GM23248 (cell line): ENCODE data around the gene AEBP1. TPM values are rescaled to one million over a fixed set of nuclear protein-coding genes. Genes with fewer than 3 reads are reported as not detected.

Source experiments
- DNase-seq: peaks from one replicate; pipeline ENCODE4 v3.0.0-alpha.2; 2015
- H2AFZ ChIP-seq: fragments of 200-600 bp; sonication (generic); 2 replicates; pipeline ENCODE4 v1.6.1; 2016; ENCODE audit warnings: antibody characterized with exemption
- H3F3A ChIP-seq: fragments of 200-600 bp; sonication (generic); 2 replicates; pipeline ENCODE4 v1.6.1; 2016; ENCODE audit warnings: mild to moderate bottlenecking, antibody characterized with exemption, mixed run types; ENCODE audit not compliant: insufficient read depth
- H3K27ac ChIP-seq: fragments of 200-600 bp; sonication (generic); 2 replicates; pipeline ENCODE4 v1.5.1; 2016; ENCODE audit warnings: mild to moderate bottlenecking
- H3K27me3 ChIP-seq: fragments of 200-600 bp; sonication (generic); replicated peaks from 2 replicates; pipeline ENCODE4 v1.6.1; 2016; ENCODE audit warnings: mild to moderate bottlenecking; ENCODE audit not compliant: insufficient read depth
- H3K36me3 ChIP-seq: fragments of 200-600 bp; sonication (generic); 2 replicates; pipeline ENCODE4 v1.6.1; 2016; ENCODE audit warnings: low read depth, mild to moderate bottlenecking
- H3K4me1 ChIP-seq: fragments of 200-600 bp; sonication (generic); 2 replicates; pipeline ENCODE4 v1.6.1; 2016; ENCODE audit warnings: mild to moderate bottlenecking; ENCODE audit not compliant: insufficient read depth
- H3K4me2 ChIP-seq: fragments of 200-600 bp; sonication (generic); one replicate; pipeline ENCODE4 v1.6.1; 2016; ENCODE audit warnings: mild to moderate bottlenecking; ENCODE audit not compliant: unreplicated experiment
- H3K4me3 ChIP-seq: fragments of 200-600 bp; sonication (generic); 2 replicates; pipeline ENCODE4 v1.5.1; 2016; ENCODE audit warnings: mild to moderate bottlenecking
- H3K79me2 ChIP-seq: fragments of 200-600 bp; sonication (generic); 2 replicates; pipeline ENCODE4 v1.6.1; 2016; ENCODE audit warnings: mild to moderate bottlenecking; ENCODE audit not compliant: insufficient read depth
- H3K9ac ChIP-seq: fragments of 200-600 bp; sonication (generic); 2 replicates; pipeline ENCODE4 v1.6.1; 2016; ENCODE audit warnings: mild to moderate bottlenecking
- H3K9me2 ChIP-seq: fragments of 200-600 bp; sonication (generic); 2 replicates; pipeline ENCODE4 v1.6.1; 2016; ENCODE audit warnings: mixed run types, mild to moderate bottlenecking, moderate library complexity; ENCODE audit not compliant: insufficient read depth
- H3K9me3 ChIP-seq: fragments of 200-600 bp; sonication (generic); one replicate; pipeline ENCODE4 v1.6.1; 2017; ENCODE audit warnings: low read depth
- H4K20me1 ChIP-seq: fragments of 200-600 bp; sonication (generic); 2 replicates; pipeline ENCODE4 v1.6.0; 2016; ENCODE audit not compliant: insufficient read depth
- EZH2 ChIP-seq: fragments of 200-600 bp; sonication (generic); IDR thresholded peaks from 2 replicates; pipeline ENCODE4 v1.6.1; 2018; ENCODE audit warnings: antibody characterized with exemption, mild to moderate bottlenecking; ENCODE audit not compliant: insufficient read depth, poor library complexity, severe bottlenecking
- EZH2phosphoT487 ChIP-seq: fragments of 200-600 bp; sonication (generic); IDR thresholded peaks from 2 replicates; pipeline ENCODE4 v1.6.1; 2018; ENCODE audit warnings: antibody characterized with exemption, moderate library complexity, mild to moderate bottlenecking, low read depth; ENCODE audit not compliant: insufficient read depth
- WGBS, 2 experiments: methylation state at CpG; one replicate each; pipeline ENCODE4 v1.1.6; 2015 to 2017; ENCODE audit warnings: low lambda C conversion rate in 2 of 2, low coverage in 1 of 2; ENCODE audit errors: missing lambda C conversion rate in 2 of 2; 5-methylcytosine and 5-hydroxymethylcytosine counted together
- in situ Hi-C: fragments of 300-500 bp; cut with MboI; formaldehyde crosslinking; loops from 2 replicates; pipeline ENCODE4 v1.15.0; 2020
- polyA plus RNA-seq: library from polyadenylated mRNA; unstranded; fragments of >200 nt; fragmentation: Nextera tagmentation; extraction: Ambion mirVana; gene quantifications from 2 replicates; pipeline ENCODE4 v1.2.1, GENCODE V29; 2016
- total RNA-seq: library from RNA; depleted of rRNA; stranded (reverse); fragments of >200 nt; shearing (Covaris generic); gene quantifications from 2 replicates; pipeline ENCODE4 v1.2.3, GENCODE V29; 2014

The AEBP1 gene
- total and polyA plus RNA-seq, 2 experiments from 2014 or later, result 46.6 to 53.0 TPM

DNA sequence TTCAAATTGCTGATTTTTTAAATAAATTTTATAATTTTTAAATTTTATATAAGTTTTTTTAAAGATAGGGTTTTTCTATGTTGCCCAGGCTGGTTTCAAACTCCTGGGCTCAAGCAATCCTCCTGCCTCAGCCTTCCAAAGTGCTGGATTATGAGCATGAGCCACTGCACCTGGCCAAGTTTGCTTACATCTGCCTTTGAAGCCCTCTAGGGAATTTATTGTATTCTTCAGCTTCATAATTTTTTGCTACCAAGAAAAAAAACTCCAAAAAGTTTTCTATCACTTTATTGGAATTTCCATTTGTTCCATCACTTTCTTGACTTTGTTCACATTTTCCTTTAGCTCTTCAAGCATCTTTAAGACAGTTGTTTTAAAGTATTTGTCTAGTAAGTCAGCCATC is 23.0 kb downstream of the AEBP1 start:
- H4K20me1 ChIP-seq, result no peaks in the 10 kb centered on the region
- H3K4me3 ChIP-seq, result no peak overlapping the region

DNA sequence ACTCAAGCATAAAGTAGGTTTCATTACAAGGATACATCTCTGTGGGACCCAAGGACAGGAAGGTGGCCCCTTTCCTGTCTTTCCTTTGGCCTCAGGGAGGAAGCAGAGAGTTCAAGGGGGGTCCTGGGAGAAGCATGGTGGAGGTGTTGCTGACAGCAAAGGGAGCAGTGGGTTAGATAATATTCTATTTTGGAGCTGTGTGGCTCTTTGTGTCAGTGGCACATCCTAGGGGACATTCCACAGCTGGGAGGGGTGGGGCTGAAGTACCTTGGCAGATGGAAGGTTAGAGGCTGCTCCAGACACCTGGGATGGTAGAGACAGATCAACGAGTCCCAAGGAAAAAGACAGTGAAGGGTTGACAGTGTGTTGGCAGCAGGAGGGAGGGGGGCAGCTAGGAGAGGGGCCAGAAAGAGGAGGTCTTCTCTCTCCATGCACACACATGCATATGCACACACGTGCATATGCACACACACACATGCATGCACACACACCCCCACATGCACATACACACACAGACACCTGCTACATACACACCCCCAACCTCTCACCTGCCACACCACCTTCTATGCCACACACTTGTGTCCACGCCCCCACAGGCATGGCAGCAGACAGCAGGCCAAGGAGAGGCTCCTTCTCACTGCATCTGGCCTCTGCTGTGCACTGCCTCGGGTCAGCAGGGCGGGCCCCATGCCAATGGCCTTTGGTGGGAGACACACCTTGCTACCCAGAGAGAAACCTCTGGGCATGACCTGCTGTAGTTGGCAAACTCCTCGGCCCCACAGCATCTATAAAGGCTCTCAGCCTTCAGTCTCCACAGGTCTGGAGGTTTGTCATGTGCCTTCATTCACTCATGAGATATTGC is 24.8 kb downstream of the AEBP1 start:
- WGBS, 2 experiments, result 44 to 48% methylated on average over 5 to 6 of the region's 6 CpGs

More for the DNA sequence above, 23.0 kb downstream of the AEBP1 start:
- no peaks in the 10 kb centered on the region for H3K36me3 ChIP-seq
- H3K9ac ChIP-seq, result no peak overlapping the region
- H3K27me3 ChIP-seq, result no peaks in the 10 kb centered on the region
- H2AFZ ChIP-seq, result no peak overlapping the region
- no peaks in the 10 kb centered on the region for H3K9me3 ChIP-seq
- no peak overlapping the region for H3K4me2 ChIP-seq
- no peaks in the 10 kb centered on the region for H3K9me2 ChIP-seq
- DNase-seq, result no peak
- no peak overlapping the region for H3K27ac ChIP-seq
- peaks cover 8% of the 10 kb centered on the region for H3K79me2 ChIP-seq
- no peak for TF ChIP-seq EZH2phosphoT487
- no peak for TF ChIP-seq EZH2
- in situ Hi-C loops, result no loop called here
- no peaks in the 10 kb centered on the region for H3F3A ChIP-seq
- H3K4me1 ChIP-seq, result peaks cover 13% of the 10 kb centered on the region

GRCh38 chr7:44131173-44132029 is 27.3 kb downstream of the AEBP1 start:
- no peaks in the 10 kb centered on the region for H4K20me1 ChIP-seq
- H3K4me3 ChIP-seq, result no peak overlapping the region
- H3K9ac ChIP-seq, result no peak overlapping the region
- TF ChIP-seq EZH2 (no peak), EZH2phosphoT487 (no peak)
- H3K27me3 ChIP-seq, result no peaks in the 10 kb centered on the region
- no peaks in the 10 kb centered on the region for H3K79me2 ChIP-seq
- in situ Hi-C loops, result no loop called here
- 75 to 79% methylated on average over 11 to 12 of the region's 12 CpGs for WGBS, 2 experiments
- no peak overlapping the region for H3K4me2 ChIP-seq
- H2AFZ ChIP-seq, result 0 out of 2 replicates have a peak overlapping the region, but pooled peaks have one; percentile 3
- no peaks in the 10 kb centered on the region for H3F3A ChIP-seq
- peaks cover 10% of the 10 kb centered on the region; the same call in 1 of the 2 replicates for H3K4me1 ChIP-seq
- DNase-seq, result peak; percentile 21
- no peaks in the 10 kb centered on the region for H3K36me3 ChIP-seq
- H3K9me2 ChIP-seq, result no peaks in the 10 kb centered on the region
- no peak overlapping the region for H3K27ac ChIP-seq
- no peaks in the 10 kb centered on the region for H3K9me3 ChIP-seq

More for the DNA sequence above, 24.8 kb downstream of the AEBP1 start:
- H3K9me2 ChIP-seq, result no peaks in the 10 kb centered on the region
- no peak overlapping the region for H3K27ac ChIP-seq
- H3F3A ChIP-seq, result no peaks in the 10 kb centered on the region
- in situ Hi-C loops, result no loop called here
- H3K79me2 ChIP-seq, result no peaks in the 10 kb centered on the region
- peaks cover 10% of the 10 kb centered on the region; the same call in 1 of the 2 replicates for H3K4me1 ChIP-seq
- no peak overlapping the region for H3K9ac ChIP-seq
- H3K36me3 ChIP-seq, result no peaks in the 10 kb centered on the region
- TF ChIP-seq EZH2phosphoT487, result no peak
- no peak overlapping the region for H3K4me2 ChIP-seq
- no peak overlapping the region for H2AFZ ChIP-seq
- DNase-seq, result no peak
- no peaks in the 10 kb centered on the region for H3K9me3 ChIP-seq
- no peaks in the 10 kb centered on the region for H4K20me1 ChIP-seq
- no peak overlapping the region for H3K4me3 ChIP-seq
- no peaks in the 10 kb centered on the region for H3K27me3 ChIP-seq

GRCh38 chr7:44132039-44132438 is 27.9 kb downstream of the AEBP1 start:
- TF ChIP-seq EZH2phosphoT487, result no peak
- no peak for TF ChIP-seq EZH2
- peak; percentile 29 for DNase-seq

More at GRCh38 chr7:44132039-44132438, 27.9 kb downstream of the AEBP1 start:
- Histone ChIP-seq H3K4me2 (peak overlapping the region; percentile 42), H3K9ac (no peak overlapping the region), H3K9me3 (no peaks in the 10 kb centered on the region), H3K27ac (no peak overlapping the region), H3K36me3 (no peaks in the 10 kb centered on the region), H3K4me1 (peaks cover 10% of the 10 kb centered on the region; the same call in 1 of the 2 replicates), H3F3A (no peaks in the 10 kb centered on the region), H2AFZ (peak overlapping the region; percentile 3; the same call in 1 of the 2 replicates), H3K79me2 (no peaks in the 10 kb centered on the region), H3K9me2 (no peaks in the 10 kb centered on the region), H3K27me3 (no peaks in the 10 kb centered on the region), H3K4me3 (no peak overlapping the region), H4K20me1 (no peaks in the 10 kb centered on the region)
- in situ Hi-C loops, result no loop called here
- WGBS, 2 experiments, result 44 to 65% methylated on average over 2 of the region's 2 CpGs
